GM21737 (cell line): ENCODE data around the gene ZNF578.
A peak's percentile ranks its signal among the peaks of the same experiment; 100 is the strongest.
"Not testable (repeated sequence)": the region's sequence is repeated elsewhere in the genome, so short reads cannot be mapped to it uniquely, and the experiment has no call there.

Source experiments
- ATAC-seq: cut with Tn5 transposase; IDR thresholded peaks from one replicate; pipeline ENCODE4 v1.9.1; 2021; ENCODE audit warnings: mild to moderate bottlenecking, moderate library complexity; ENCODE audit not compliant: unreplicated experiment

Gene ZNF578

GRCh38 chr19:52507266-52507665 lies 53.9 kb downstream of the ZNF578 start:
- no peak for ATAC-seq

- no peak for ATAC-seq
These were observed 62.8 kb downstream of the ZNF578 start for GRCh38 chr19:52516191-52516590.

- ATAC-seq = no peak
These were observed 65.3 kb downstream of the ZNF578 start for GRCh38 chr19:52518646-52519045.

- ATAC-seq = not testable (repeated sequence)
These were observed 65.8 kb downstream of the ZNF578 start for GRCh38 chr19:52519175-52519574.

- no peak for ATAC-seq
These were observed 66.7 kb downstream of the ZNF578 start for GRCh38 chr19:52520013-52520412.

- ATAC-seq = no peak
These were observed 69.2 kb downstream of the ZNF578 start for GRCh38 chr19:52522551-52522950.

GRCh38 chr19:52524086-52524485 lies 70.7 kb downstream of the ZNF578 start:
- ATAC-seq = no peak

- peak; percentile 80 for ATAC-seq
These were observed 74.0 kb downstream of the ZNF578 start, which contains the start of gene ZNF808 for GRCh38 chr19:52527134-52527955. Gene ZNF808 (plus strand): TSS chr19:52527668. CDS start chr19:52543285, 15,617 bp downstream.

GRCh38 chr19:52527956-52528351 lies 74.6 kb downstream of the ZNF578 start:
- peak; percentile 24 for ATAC-seq

GRCh38 chr19:52532480-52532879 lies 79.1 kb downstream of the ZNF578 start:
- ATAC-seq = no peak

GRCh38 chr19:52533901-52534300 lies 80.5 kb downstream of the ZNF578 start:
- ATAC-seq = no peak

- not testable (repeated sequence) for ATAC-seq
These were observed 82.0 kb downstream of the ZNF578 start for GRCh38 chr19:52535385-52535770.

- peak; percentile 90 for ATAC-seq
These were observed 82.6 kb downstream of the ZNF578 start for GRCh38 chr19:52535771-52536447.

GRCh38 chr19:52536448-52536800 lies 83.1 kb downstream of the ZNF578 start:
- peak; percentile 28 for ATAC-seq

- not testable (repeated sequence) for ATAC-seq
These were observed 85.5 kb downstream of the ZNF578 start for GRCh38 chr19:52538815-52539214.

GRCh38 chr19:52541176-52541575 lies 87.8 kb downstream of the ZNF578 start:
- not testable (repeated sequence) for ATAC-seq

- no peak for ATAC-seq
These were observed 88.3 kb downstream of the ZNF578 start for GRCh38 chr19:52541608-52542007.

- not testable (repeated sequence) for ATAC-seq
These were observed 89.2 kb downstream of the ZNF578 start for GRCh38 chr19:52542541-52542940.

GRCh38 chr19:52542984-52543664 lies 89.8 kb downstream of the ZNF578 start:
- no peak for ATAC-seq

GRCh38 chr19:52554216-52554971 lies 101.0 kb downstream of the ZNF578 start:
- no peak for ATAC-seq
